Fibroblast of skin of scalp (primary cell): ENCODE measurements around the gene TUBB6.

Experiments used
- DNase-seq: peaks from one replicate; pipeline ENCODE4 v3.0.0-alpha.2; 2013

Gene TUBB6

DNA sequence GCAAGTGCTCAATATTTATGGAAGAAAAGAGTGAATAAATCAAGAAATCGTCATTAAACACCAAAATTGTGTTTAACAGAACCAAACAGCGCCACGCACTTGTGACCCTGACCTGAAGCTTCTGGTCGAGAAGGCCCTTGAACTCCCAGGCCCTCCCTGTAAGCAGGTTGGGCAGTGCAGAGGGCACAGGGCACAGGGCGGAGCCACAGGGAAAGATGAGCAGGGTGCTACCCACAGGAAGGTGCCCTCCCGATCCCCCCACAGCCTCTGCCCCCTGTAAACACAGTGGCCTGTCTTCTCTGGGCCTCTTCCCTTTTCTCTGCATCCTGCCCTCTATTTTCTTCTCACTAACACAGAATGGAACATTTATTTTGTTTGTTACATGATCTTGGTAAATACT, 16.9 kb upstream of the TUBB6 start:
- no peak for DNase-seq

DNA sequence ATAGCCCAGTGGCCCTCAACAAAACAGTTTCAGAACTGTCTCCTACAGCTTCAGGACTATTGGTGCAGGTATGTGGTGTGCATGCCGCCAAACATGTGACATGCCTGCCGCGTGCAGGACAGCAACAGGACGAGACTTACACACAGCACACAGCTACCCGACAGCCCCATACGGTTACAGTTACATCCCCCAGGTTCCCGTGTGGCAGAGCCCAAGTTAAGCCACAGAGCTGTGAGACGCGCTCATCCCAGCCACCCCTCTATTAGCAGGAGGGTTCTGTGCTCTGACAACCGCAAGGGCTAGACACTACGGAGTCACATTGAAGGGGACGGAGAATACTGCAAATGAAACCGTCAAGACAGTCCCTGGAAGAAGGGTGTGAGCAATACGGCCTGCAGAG, 16.4 kb upstream of the TUBB6 start:
- no peak for DNase-seq

DNA sequence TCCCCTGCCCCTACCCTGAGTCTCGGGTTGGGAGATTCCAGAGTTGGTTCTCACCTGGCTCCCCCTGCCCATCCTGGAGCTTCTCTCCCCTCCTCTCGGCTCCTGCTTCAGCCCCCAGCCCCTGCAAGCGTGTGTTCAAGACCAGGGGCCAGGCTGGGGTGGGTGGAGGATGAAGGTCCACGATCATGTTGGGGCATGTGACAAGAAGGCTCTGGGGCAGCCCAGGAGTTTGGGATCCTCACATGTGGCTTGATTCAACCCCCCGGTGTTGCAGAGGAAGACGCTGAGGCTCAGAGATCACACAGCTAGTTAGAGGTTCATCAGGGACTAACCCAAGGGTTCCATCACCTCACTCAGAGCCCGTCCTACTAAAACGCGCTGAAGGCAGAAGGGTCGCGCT, 14.2 kb upstream of the TUBB6 start:
- no peak for DNase-seq

DNA sequence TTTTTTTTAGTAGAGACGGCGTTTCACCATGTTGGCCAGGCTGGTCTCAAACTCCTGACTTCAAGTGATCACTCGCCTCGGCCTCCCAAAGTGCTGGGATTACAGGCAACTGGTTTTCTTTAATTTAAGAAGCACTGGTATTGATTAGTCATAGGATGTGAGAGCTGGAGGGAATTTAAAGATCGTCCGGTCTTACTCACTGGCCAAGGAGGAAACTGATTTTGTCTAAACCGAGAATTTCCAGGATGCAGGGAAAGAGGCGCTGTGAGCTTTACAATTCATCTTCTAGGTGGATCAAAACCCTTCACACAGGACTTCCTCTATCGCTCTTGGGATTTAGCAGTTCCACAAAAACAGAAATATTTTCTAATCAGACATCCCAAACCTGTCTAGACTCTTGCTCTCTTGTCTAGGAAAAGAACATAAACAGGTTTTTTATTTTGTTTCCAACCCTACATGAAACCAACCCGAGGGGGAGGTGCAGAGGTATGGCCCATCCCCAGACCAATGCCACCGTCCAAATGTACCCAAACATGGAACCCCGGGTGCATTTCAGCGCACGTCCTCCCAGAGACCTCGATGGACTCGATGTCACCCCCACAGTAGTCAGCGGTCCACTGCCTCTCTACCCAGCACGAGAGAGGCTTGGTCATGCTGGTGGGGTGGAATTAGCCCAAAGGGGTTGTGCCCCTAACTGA, 12.5 kb upstream of the TUBB6 start:
- peak; percentile 72 for DNase-seq

DNA sequence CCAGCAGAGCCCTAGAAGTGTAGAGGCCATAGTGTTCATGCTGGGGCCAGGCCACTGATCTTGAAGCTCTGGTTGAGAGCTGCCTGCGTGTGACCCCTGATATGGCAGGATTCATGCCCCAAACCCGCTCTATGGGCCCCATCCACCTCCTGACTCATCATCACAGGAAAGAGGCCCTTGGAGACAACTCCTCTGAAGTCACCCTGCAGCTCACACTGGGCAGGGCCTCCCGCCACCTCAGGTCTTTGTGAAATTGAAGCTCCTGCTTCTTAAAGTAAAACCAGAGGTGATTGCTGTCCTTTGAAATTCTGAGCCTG, 12.0 kb upstream of the TUBB6 start:
- DNase-seq = peak; percentile 48

DNA sequence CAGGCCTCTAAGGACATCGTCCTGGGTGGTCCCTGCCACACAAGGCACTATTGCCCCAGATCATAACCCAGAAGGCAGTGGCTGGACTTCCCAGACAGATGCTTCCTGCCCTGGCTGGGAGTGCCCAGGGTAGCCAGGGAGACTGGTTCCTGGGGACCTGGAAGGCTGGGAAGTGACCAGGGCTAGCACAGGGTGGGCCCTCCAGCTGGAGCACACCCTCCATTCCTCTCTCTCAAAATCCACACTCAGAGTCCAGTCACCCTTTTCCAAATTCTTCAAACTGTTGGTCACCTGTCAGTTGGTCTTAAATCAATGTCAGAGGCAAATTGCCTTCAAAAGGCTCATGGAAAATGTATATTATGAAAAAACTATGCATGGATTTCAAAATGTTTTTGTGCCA, 11.6 kb upstream of the TUBB6 start:
- peak; percentile 64 for DNase-seq

DNA sequence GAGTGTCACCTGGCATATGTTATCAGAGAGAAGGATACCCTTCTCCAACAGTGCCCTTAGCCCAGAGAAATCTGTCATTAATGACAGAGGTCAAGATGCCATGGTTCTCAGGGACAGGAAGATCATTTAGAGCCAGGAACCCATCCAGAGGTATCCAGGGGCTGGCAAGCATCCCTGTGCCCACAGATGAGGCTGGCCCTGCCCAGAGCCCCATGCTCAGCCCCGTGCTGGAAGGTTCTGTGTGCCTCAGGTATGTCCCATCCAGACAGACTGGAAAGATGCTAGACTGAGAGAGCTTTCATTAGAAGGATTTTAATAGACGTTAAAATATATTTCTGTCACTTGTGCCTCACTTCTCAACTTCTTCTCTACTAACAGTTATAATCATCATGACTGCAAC, 8.2 kb upstream of the TUBB6 start:
- no peak for DNase-seq

DNA sequence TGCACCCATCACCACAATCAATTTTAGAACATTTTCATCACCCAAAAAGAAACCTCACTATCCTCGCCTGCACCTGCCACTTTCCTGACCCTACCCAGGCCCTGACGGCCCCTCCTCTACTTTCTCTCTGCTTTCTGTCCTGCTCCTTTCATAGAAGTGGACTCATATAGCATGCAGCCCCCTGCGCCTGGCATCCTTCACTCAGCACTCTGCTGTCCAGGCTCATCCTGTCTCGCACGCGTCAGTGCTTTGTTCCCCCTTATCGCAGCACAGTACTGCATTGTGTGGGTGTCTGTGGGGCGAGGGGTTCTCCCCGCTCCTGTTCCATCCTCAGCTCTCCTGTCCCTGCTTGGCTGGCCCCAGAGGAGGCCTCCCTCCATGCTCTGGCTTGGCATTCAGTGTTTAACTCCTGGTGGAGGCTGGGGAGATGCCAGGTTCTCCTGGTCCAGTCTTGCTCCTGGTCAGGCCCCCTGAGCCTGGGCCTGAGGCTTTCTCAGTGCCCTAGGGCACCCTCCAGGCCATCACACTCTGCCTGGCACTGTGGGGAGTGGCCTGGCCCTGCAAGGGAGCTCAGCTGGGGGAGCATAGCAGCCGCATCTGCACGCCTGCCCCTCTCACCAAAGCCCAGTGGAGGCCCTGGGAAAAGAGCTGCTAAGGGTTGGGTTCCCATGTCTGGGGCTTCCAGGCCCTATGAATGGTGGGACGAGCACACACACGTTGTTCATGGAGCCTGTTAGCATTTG, 6.6 kb upstream of the TUBB6 start:
- no peak for DNase-seq

DNA sequence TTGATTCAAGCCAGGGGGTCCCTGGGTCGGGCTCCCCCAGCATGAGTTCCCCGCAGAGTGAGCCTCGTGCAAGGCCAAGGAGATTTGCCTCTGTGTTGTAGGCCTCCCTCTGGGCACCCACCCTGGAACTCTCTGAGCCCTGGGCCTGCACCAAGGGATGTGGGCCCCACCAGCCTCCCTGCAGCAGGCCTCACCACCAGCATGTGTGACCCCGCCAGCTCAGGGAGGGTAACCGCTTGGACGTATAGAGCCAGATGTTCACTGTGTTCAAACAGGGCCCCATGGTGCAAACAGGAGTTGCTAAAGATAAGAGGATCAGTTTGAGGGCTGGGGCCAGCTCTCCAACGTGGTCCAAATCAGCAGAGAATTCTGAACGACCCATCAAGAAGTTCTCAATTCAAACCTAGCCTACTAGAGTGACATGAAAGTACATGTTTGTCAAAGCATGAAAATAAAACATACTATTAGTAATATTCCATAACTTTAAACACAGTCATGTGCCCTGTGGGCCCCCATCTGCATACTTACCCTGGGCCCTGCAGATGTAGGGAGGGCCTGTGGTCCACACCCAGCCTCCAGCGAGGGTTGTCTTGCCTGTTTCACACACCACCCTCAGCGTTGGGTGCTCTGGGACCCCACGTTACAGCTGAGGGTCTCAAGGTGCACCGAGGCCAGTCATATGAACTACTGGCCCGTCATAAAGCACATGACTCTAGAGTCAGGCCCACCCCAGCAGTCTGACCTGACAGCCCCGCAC, 5.5 kb upstream of the TUBB6 start:
- no peak for DNase-seq

DNA sequence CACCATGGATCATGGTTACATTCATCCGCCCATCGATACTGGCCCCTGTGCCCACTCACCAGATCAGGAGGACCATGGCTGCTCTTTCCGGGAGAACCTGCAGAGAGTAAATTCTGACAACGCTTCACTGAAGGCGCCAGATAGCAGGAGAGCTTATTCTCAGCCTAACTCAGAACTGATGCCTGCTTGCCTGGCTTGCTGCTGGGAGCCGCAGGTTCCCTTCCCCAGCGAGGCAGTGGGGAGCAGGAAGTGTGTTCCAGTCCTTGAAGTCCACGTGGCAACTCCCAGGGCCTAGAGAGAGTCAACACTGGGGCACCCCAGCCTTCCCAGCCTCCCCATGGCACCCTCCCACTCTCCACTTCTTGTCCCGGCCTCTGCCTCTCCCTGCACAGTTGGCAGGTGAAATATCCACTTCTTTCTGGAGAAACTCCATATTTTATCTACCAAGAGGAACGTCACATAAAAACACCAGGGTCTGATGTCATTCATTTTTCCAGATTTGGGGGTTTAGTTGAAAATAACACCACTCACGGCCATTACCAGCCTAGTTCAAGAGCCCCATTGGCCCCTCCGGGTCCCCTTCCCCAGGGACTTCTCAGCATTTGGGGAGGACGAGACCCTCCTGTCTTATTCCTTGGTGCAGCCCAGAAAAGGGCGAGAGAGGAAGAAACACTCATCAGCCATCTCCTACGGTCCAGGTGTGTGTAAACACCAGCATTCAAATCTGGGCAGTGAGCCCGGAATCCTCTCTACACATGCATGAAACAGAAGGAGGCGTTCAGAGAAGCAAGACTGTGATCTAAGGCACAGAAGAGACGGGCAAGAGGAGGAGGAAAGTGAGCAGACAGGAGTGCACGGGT, 3.5 kb upstream of the TUBB6 start:
- DNase-seq = no peak

DNA sequence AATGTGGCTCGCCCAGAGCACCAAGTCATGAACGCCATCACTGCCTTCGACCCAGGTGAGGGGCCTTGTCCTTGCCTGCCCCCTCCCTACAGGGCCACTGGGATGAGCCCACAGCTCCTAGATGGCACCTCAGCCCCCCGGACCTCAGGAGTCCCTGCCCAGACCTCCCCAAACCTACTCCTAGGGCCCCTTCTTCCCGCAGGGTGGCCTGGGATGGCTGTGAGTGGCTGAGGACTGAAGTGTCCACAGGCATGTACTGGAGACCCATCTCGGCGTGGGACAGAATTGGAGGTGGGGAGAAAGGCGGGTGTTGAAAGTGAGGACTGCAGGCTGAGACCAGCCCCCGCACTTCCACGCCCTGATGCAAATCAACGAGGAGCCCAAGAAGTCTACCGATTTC, 2.8 kb upstream of the TUBB6 start:
- no peak for DNase-seq

DNA sequence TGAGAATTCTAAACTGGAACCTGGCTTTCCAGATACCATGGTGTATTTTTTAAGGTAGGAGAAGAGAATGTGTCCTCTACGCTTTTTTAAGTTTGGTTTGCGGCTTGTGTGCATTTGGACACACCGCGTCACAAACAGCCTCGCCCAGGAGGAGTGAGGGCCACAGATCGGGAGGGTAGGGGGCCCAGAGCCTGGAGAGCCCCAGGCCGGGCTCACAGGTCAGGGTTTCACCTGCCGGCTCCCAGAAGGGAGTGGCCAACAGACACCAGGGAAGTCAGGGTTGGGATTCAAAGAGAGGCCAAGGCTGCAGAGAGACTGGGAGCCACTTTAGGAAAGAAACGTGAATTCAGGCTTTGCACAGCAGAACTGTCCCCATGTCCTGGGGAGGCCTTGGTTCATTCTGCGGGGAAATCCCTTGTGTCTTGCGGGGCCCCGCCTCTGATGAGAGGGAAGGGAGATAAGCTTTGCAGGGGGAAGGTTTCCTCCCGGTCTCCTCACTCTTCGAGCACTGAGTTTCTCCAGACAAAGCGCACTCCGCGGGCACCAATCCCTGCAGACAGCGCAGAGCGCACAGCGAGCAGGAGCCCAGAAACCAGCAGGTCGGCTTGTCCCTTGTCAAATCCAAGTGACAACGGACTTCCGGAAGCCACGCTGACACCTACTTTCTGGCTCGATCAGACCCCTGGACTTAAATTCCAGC, 2.0 kb upstream of the TUBB6 start:
- DNase-seq = no peak

DNA sequence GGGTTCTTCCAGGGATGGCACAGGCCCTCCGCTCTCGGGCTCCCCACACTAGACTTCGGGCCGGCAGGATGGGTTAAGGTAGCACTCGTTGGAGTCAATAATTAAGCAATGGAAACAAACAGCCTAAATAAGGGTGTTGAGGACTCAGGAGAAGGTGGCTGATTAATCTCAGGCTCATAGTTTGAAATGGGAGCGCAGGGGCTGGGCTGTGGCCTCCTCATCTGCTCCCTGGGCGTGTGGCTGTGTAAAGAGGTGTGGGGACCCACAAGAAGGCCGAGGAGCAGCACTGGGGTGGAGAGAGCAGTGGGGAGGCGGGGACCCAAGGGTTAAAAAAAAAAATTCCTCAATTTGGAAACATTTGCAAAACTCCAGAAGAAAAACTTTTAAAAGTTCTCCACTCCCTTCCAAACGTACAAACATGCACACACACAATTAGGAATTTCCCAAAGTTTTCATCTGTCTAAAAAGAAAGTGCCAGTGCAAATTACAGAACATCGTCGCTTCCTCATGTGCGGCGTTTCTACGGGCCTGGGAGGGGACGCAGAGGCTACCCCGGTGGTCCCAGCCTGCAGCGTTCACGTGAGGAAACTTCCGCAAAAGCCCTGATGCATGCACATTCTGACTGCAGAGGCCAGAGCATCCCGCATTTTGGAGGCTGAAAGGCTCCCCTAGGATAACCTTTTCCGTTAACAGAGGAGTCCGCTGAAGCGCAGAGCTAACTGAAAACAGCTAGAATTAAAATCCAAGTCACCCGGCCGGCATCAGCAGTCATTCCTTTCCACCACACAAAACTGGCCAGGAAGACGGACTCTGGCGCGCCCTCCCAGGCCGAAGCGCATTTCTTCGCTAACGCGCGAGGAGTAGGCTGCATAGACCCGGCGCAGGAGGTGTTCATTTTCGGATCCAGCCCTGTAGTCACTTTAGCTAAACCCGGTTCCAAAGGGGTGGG, 1.0 kb upstream of the TUBB6 start:
- DNase-seq = peak; percentile 74

DNA sequence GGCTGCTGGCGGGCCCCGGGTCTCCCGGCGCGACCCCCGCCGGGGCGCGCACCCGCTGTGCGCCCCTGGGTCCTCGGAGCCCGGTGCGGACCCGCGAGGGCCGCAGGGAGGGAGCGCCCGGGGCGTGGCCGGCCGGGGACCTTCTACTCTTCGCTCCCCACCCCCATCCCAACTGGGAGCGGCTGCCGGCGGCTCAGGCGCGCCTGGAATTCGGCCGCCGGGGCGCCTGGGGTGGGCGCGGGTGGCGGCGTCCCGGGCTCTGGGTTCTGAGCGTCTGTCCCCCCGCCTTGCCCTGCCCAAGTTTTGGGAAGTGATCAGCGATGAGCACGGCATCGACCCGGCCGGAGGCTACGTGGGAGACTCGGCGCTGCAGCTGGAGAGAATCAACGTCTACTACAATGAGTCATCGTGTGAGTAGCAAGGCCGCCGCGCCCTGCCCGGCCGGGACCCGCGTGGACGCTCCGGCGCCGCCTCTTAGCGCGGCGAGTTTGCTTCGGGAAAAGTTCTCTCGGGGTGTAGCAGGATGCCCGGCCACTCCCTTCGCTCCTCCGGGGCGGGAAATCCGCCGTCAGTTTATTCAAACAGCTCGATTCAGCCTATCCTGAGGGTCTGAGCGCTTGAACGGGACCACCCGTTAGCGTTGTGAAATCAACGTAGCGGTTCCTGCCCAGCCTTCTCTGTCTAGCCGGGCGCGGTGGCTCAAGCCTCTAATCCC, 502 bp downstream of the TUBB6 start:
- peak; percentile 87 for DNase-seq

DNA sequence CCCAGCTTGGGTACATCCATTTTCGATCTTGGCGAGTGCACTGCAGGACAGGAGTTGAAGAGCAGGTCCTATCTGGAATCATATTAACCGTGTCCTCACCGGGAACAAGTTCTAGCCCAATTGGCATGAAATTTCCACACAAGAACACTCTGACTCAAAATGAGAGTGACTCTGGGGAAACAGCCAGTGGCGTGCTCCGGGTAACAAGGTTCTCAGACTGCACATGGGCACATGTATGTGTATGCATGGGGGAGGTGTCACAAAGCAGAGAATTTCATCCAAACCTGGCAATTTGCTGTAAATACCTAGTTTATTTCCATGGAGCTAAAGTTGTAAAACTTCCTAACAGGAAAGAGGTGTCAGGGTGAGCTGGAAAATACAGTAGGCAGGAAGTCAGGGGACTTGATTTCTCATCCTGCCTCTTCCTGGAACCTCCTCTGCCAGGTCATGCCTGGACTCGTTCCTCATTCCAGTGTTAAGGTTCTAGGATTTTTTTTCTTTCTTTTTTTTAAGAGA, 1.7 kb downstream of the TUBB6 start:
- no peak for DNase-seq

DNA sequence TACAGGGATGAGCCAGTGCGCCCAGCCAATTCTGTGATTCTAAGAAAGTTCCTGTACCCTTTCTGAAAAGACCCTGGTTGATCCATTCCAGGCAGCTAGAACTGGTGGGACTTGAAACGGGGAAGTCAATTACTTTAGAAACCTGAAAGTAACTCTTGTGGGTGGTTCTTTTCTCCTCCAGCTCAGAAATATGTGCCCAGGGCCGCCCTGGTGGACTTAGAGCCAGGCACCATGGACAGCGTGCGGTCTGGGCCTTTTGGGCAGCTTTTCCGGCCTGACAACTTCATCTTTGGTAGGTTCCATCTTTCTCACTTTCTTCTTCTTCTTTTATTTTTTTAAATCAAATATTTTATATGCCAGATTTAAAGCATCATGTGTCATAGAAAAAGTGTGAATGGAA, 2.7 kb downstream of the TUBB6 start:
- DNase-seq = no peak

DNA sequence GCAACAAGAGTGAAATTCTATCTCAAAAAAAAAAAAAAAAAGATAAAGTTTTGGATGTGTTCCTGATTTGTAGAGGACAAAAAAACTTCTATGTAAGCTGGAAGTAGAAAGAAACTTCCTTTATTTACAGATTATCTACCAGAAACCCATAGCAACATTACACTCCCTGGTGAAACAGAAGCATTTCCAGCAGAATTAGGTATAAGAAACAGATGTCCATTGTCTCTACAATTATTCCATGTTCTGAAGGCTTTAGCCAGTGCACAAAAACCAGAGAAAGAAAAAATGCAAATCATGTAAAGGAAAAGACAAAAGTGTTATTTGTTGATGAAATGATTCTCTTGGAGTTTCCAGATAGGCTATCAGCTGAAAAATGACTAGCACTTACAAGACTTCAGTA, 4.9 kb downstream of the TUBB6 start:
- no peak for DNase-seq

DNA sequence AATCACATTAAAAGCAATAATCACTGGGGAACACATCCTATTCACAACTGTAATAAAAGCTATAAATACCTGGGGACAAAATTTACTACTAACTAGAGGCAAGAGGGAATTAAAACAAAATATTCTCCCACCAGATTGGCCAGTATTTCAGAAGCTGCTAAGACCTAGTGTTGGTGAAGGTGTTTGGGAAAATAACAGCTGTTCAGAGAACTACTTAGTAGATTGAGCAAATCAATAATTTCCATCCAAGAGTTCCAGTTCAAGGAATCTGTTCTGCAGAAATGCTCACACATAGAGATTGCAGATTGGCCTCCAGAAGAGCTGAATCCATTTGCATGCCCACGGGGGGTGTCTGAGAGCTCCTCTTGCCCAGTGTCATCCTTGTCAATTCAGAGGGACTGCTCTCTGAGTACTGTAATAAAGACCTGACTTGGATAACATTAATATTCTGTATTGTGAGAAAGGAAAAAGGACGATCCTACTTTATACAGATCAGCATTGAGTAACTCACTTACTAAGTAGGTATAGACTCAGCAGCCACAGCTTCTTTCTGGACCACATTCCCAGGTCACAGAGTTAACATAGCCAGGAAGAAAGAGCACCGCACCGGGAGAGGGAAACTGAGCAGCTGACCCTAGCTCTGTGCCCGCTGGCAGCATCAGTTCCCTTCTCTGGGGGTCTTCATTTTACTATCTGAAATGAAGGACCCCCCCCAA, 5.6 kb downstream of the TUBB6 start:
- DNase-seq = no peak

DNA sequence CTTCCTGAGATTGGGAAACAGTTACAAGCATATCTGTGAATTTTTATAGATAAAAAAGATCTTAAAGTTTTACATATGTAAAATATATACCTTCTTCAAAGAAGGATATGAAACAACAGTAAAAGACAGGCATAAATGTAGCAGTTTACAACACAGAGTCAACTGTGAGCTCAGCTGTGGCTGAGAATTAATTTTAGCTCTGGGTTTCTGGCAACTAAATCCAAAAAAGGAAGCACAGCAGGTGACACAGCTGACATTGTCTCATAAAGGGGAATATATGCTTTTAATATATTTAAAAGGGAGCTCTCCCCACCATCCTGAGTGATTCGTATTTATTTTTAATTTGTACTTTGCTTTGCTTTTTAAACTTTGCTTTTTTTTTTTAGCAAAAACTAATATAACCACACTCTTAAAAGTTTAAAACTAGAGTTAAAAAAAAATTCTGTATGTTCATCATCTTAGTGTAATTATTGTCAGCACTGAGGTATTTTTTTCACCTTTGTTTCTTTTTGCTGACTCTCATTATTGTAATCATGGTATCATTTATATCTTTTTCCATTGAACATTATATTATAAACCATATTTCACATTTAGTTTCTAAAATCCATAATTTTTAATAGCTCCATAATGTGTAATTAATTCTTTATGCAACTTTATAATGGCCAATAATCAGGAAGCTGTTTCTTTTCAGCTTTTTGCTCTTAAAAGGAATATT, 6.7 kb downstream of the TUBB6 start:
- no peak for DNase-seq
